Retinal pigment epithelial cell (primary cell): ENCODE results near the gene TCEA2.

Source experiments
- DNase-seq: peaks from one replicate; pipeline ENCODE4 v3.0.0-alpha.2; 2010; ENCODE audit warnings: low read depth
- H3K4me3 ChIP-seq: 2 replicates; pipeline ENCODE4 v1.5.1; 2011; ENCODE audit warnings: mild to moderate bottlenecking, low read length, control low read depth, moderate library complexity
- TF ChIP-seq, protein P1 (sequence below): conservative IDR thresholded peaks from 2 replicates; pipeline ENCODE4 v1.5.1; 2011; ENCODE audit warnings: low read depth, low read length, control low read depth, inconsistent platforms

TCEA2 gene

DNA sequence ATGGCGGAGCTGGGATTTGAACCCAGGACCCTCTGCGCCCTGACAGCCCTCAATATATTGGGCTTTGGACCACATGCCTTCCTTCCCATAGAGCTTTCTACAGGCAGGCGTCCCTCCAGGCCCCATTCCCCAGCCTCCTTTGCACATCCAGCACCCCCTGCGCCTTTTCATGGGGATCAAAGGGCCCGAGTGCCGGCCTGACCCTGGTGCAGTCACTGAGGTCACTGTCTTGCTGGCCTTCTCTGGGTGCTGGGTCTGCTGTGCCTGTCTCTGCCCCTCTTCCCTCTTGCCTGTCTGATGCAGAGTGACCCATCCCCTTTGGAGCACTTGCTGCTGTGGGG is 18.6 kb downstream of the TCEA2 start:
- no peak overlapping the region for H3K4me3 ChIP-seq
- DNase-seq: no peak
- TF ChIP-seq, protein P1, sequence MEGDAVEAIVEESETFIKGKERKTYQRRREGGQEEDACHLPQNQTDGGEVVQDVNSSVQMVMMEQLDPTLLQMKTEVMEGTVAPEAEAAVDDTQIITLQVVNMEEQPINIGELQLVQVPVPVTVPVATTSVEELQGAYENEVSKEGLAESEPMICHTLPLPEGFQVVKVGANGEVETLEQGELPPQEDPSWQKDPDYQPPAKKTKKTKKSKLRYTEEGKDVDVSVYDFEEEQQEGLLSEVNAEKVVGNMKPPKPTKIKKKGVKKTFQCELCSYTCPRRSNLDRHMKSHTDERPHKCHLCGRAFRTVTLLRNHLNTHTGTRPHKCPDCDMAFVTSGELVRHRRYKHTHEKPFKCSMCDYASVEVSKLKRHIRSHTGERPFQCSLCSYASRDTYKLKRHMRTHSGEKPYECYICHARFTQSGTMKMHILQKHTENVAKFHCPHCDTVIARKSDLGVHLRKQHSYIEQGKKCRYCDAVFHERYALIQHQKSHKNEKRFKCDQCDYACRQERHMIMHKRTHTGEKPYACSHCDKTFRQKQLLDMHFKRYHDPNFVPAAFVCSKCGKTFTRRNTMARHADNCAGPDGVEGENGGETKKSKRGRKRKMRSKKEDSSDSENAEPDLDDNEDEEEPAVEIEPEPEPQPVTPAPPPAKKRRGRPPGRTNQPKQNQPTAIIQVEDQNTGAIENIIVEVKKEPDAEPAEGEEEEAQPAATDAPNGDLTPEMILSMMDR: no peak

DNA sequence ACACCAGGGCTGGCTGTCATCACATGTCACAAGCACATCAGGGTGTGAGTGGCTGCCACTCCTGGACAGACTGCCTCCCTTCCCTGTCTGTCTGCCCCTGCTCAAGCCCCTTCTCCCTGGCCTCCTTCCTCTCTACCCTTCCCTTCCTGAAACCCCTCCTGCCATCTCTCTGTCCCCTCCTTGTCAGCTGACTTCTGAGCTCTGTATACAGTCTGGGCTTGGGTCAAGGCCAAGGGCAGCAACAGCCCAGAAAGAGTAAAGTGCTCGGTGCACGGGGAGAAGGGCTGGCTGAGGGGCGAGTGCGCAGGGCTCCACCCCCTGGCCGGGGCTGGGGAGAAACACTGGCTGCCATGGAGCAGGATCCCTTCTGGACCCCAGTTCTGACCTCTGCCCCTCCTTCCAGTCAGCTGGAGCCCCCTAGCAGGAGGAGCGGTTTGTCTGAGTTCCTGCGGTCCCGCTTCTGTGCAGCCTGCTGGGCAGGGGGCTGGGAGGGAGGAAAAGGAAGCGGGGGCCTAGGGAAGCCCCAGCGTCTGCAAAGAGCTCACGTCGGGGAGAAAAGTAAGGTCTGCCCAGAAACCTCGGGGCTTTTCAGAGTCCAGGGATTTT is 19.2 kb downstream of the TCEA2 start:
- no peak overlapping the region for H3K4me3 ChIP-seq
- TF ChIP-seq, protein P1: no peak

DNA sequence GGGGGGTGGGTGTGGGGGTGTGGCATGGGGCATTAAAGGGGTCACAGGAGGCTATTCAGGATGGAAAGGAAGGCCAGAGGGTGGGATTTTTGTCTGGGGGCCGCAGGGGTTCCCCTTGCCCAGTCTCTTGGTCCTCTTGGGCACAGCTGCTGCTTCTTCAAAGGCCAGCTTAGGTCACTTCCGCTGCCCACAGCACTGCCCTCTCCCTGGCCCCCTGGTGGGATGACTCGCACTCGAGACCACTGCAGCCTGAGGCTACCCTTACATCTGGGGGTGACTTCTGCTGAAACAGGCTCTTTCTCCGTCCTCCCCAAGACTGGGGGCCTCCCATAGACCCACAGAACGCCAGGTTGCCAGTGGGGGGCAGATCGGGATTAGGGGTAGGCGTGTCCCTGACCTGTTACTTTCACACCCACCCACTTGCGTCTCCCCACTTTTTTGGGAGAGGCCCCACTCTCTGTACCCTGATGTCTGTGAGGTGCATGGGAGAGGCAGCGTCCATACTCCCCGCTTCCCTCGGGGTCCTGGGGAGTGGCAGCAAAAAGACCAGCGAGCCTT is 19.9 kb downstream of the TCEA2 start:
- TF ChIP-seq, protein P1: no peak
- no peak for DNase-seq
- H3K4me3 ChIP-seq: no peak overlapping the region

More for the DNA sequence above, 19.2 kb downstream of the TCEA2 start:
- DNase-seq: no peak

DNA sequence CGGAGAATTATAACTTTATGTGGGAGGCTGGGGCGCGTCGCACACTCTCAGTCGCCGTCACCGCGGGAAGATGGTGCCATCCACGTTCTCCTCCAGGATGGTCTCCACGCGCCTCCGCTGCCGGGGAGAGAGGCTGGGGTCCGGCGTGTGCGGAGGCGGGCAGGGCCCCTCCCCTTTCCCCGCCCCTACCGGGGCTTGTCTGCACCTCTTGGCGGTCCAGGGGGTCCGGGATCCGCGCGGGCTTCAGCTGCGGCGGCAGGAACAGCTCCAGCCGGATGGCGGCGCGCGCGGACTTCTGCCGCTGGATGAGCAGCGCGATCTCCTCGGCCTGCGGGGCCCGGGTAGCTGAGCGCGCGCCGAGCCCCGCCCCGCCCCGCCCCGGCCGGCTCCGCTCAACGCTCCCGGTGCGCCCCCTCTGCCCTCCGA is 20.4 kb downstream of the TCEA2 start:
- peak overlapping the region; percentile 15 for H3K4me3 ChIP-seq
- no peak for DNase-seq
- TF ChIP-seq, protein P1: peak; percentile 51

DNA sequence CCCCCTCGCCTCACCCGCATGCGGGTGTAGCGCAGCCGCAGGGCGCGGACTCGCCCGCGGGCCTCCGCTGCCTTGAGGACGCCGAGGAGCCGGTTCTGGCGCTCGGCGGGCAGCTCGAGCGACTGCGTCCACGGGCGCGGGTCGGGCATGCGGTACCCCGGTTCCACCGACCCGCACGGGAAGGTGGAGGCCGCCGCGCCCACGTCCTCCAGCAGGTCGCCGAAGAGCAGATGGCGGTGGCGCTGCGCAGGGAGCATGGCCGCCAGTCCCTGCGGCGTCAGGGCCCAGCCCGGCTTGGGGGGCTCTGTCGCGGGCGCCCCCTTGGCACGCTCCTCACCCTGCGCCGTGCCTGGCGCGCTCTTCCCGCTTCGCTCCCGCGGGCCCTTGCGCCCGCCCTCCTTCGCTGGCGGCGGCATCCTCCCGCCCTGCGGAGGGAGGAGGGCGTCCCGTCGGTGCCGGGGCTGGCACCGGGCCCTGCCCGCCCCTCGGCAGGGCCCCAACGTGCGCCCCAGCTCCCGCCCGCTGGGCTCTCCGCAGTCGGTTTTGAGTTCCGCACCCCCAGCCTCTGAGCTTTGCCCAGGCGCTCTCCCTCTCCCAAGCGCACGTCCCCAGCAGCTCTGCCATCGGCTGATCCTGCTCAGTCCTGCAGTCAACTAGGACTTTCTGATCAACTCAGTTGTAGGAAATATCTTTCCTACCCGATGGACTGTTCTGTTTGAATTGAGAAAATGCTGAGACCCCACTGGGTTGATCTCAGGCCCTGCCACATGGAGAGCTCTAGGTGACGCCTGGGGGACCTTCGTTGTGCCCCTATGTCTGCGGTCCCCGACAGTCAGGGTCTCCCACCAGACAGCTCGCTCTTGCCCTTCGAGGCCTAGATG is 21.0 kb downstream of the TCEA2 start, which contains the start of gene LKAAEAR1:
Gene LKAAEAR1 (minus strand): TSS at position 595 of the 881 bp plus-strand sequence. CDS start 179 bp downstream, at position 416.
- DNase-seq: no peak
- peak within 1 kb of the TSS; percentile 15 for H3K4me3 ChIP-seq
- TF ChIP-seq, protein P1: no peak

DNA sequence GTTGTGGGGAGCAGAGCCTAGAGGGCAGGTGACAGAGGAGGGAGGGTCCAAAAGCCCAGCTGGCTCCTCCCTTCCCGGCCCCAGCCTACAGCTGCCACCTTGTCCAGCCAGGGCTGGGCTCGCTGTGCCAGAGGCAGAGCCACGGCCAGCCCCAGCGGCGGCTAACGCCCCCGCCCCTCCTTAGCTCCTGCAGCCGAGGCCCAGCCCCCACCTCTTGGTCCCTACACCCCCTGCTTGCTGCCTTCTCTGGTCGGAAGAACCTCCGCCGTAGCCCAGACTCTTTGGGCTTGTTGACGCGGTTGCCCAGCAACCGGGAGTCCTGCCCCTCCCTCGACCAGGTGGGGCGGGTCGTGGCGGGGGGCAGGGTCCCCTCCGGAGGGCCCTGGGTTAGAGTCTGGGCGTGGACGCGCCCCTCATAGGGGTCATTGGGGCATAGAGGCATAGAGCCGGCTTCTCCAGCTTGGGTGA is 21.7 kb downstream of the TCEA2 start:
- TF ChIP-seq, protein P1: no peak
- no peak overlapping the region for H3K4me3 ChIP-seq
- DNase-seq: no peak
